CD14-positive monocyte (primary cell): ENCODE measurements around the gene G3BP2. TPM values are rescaled to one million over a fixed set of nuclear protein-coding genes. Genes with fewer than 3 reads are reported as not detected.
"Not testable (repeated sequence)": the region's sequence is repeated elsewhere in the genome, so short reads cannot be mapped to it uniquely, and the experiment has no call there.

Experiments used
- DNase-seq, 3 donors: peaks; one replicate each; pipeline ENCODE4 v3.0.0-alpha.2; 2011 to 2022
- H2AFZ ChIP-seq: 2 replicates; pipeline ENCODE4 v1.6.0; 2012; ENCODE audit warnings: mild to moderate bottlenecking, low read depth, low read length, inconsistent platforms; ENCODE audit not compliant: insufficient read depth, poor library complexity, severe bottlenecking
- H3K27ac ChIP-seq, 2 donors: 1 replicate in 1 of 2; 2 replicates in 1 of 2; pipeline ENCODE4 v1.5.1; 2012 to 2013; ENCODE audit warnings: low read length in 2 of 2, control low read depth in 1 of 2, inconsistent platforms in 1 of 2, low read depth in 1 of 2, mild to moderate bottlenecking in 1 of 2
- H3K27me3 ChIP-seq, 2 donors: one replicate each; pipeline versions ENCODE4 v1.6.0 to v1.6.1; 2011 to 2013; ENCODE audit warnings: low read length in 2 of 2; ENCODE audit not compliant: control insufficient read depth in 2 of 2, insufficient read depth in 2 of 2
- H3K36me3 ChIP-seq, 2 donors: replicated peaks in 1 of 2; 1 replicate in 1 of 2; 2 replicates in 1 of 2; pipeline versions ENCODE4 v1.5.1 to v1.6.1; 2012 to 2013; ENCODE audit warnings: low read length in 2 of 2, control low read depth in 1 of 2, inconsistent platforms in 1 of 2, mild to moderate bottlenecking in 1 of 2; ENCODE audit not compliant: insufficient read depth in 2 of 2, control insufficient read depth in 1 of 2
- H3K4me1 ChIP-seq, 2 donors: 1 replicate in 1 of 2; 2 replicates in 1 of 2; pipeline versions ENCODE4 v1.5.1 to v1.6.1; 2012 to 2013; ENCODE audit warnings: low read length in 2 of 2, control low read depth in 1 of 2, inconsistent platforms in 1 of 2, mild to moderate bottlenecking in 1 of 2, moderate library complexity in 1 of 2; ENCODE audit not compliant: insufficient read depth in 2 of 2, control insufficient read depth in 1 of 2
- H3K4me2 ChIP-seq: replicated peaks from 2 replicates; pipeline ENCODE3; 2012; ENCODE audit warnings: low read length, moderate library complexity, mild to moderate bottlenecking; ENCODE audit not compliant: poor library complexity, severe bottlenecking; ENCODE audit errors: extremely low read depth
- H3K4me3 ChIP-seq, 3 experiments: fragments of 200-600 bp in 1 of 3; sonication (generic) in 1 of 3; replicated peaks in 1 of 3; 1 replicate in 2 of 3; 2 replicates in 1 of 3; pipeline ENCODE4 v1.5.1; 2011 to 2013; ENCODE audit warnings: low read length in 3 of 3, mild to moderate bottlenecking in 3 of 3, control low read depth in 2 of 3, low read depth in 2 of 3, inconsistent platforms in 1 of 3, moderate library complexity in 1 of 3
- H3K79me2 ChIP-seq: 2 replicates; pipeline ENCODE4 v1.6.0; 2012; ENCODE audit warnings: mild to moderate bottlenecking, control low read depth, inconsistent platforms, low read length, moderate library complexity; ENCODE audit not compliant: insufficient read depth
- H3K9ac ChIP-seq: 2 replicates; pipeline ENCODE4 v1.6.0; 2017; ENCODE audit warnings: low read length, mild to moderate bottlenecking; ENCODE audit not compliant: insufficient read depth, poor library complexity, severe bottlenecking
- H3K9me3 ChIP-seq, 2 donors: replicated peaks in 1 of 2; 1 replicate in 1 of 2; 2 replicates in 1 of 2; pipeline versions ENCODE4 v1.5.1 to v1.6.1; 2012 to 2013; ENCODE audit warnings: low read length in 2 of 2, control low read depth in 1 of 2; ENCODE audit not compliant: control insufficient read depth in 1 of 2, insufficient read depth in 1 of 2
- H4K20me1 ChIP-seq: 2 replicates; pipeline ENCODE4 v1.6.0; 2012; ENCODE audit warnings: mild to moderate bottlenecking, low read length, control low read depth, moderate library complexity; ENCODE audit not compliant: insufficient read depth
- H3K27ac Mint-ChIP-seq, 7 donors: one replicate each; pipeline ENCODE4 v1.8.0; 2020; ENCODE audit warnings: mild to moderate bottlenecking in 7 of 7, mixed read lengths in 7 of 7, moderate library complexity in 6 of 7, inconsistent platforms in 2 of 7
- H3K27me3 Mint-ChIP-seq, 3 donors: one replicate each; pipeline ENCODE4 v1.8.0; 2021 to 2022; ENCODE audit warnings: low read depth in 3 of 3, mild to moderate bottlenecking in 3 of 3, mixed read lengths in 3 of 3, moderate library complexity in 3 of 3, inconsistent platforms in 1 of 3
- H3K36me3 Mint-ChIP-seq, 2 donors: one replicate each; pipeline ENCODE4 v1.8.0; 2020; ENCODE audit warnings: mixed read lengths in 2 of 2, inconsistent platforms in 1 of 2, mild to moderate bottlenecking in 1 of 2
- H3K4me1 Mint-ChIP-seq: one replicate; pipeline ENCODE4 v1.8.0; 2020; ENCODE audit warnings: mild to moderate bottlenecking, mixed read lengths
- H3K4me3 Mint-ChIP-seq, 2 donors: one replicate each; pipeline ENCODE4 v1.8.0; 2020; ENCODE audit warnings: mild to moderate bottlenecking in 2 of 2, mixed read lengths in 2 of 2, moderate library complexity in 1 of 2
- H3K9me3 Mint-ChIP-seq, 7 donors: one replicate each; pipeline ENCODE4 v1.8.0; 2020 to 2022; ENCODE audit warnings: mixed read lengths in 7 of 7, mild to moderate bottlenecking in 6 of 7, moderate library complexity in 6 of 7, inconsistent platforms in 2 of 7
- CTCF ChIP-seq: fragments of 200-600 bp; IDR thresholded peaks from one replicate; pipeline ENCODE4 v1.8.0; 2022; ENCODE audit warnings: antibody characterized with exemption, mild to moderate bottlenecking
- WGBS: methylation state at CpG from one replicate; pipeline ENCODE4 v1.1.5; 2013; ENCODE audit warnings: missing lambda C conversion rate; ENCODE audit not compliant: insufficient coverage; 5-methylcytosine and 5-hydroxymethylcytosine counted together
- intact Hi-C, 2 donors: fragments of 100-400 bp; cut with micrococcal nuclease; formaldehyde crosslinking; loops; one replicate each; pipeline versions ENCODE4 v1.15.0 to v1.15.1; 2023
- polyA plus RNA-seq, 3 donors: library from polyadenylated mRNA; depleted of rRNA in 1 of 3; unstranded in 2 of 3; stranded (reverse) in 1 of 3; fragments of 300-500 nt in 2 of 3; fragments of >200 nt in 1 of 3; fragmentation: Illumina TruSeq in 2 of 3; gene quantifications; 1 replicate in 2 of 3; 2 replicates in 1 of 3; pipeline ENCODE4 v1.2.3, GENCODE V29; 2012 to 2021

Gene G3BP2
- polyA plus RNA-seq, 3 donors, result 32.5 to 92.3 (median 74.2) TPM

- Histone ChIP-seq H2AFZ (no peak overlapping the region), H3K4me2 (no peak overlapping the region), H3K9me3 (no peaks in the 10 kb centered on the region), H3K4me1 (peaks cover 6 to 8% of the 10 kb centered on the region in 2 donors), H3K27me3 (no peaks in the 10 kb centered on the region), H3K79me2 (no peaks in the 10 kb centered on the region), H3K9ac (no peak overlapping the region), H3K4me3 (no peak overlapping the region), H4K20me1 (no peaks in the 10 kb centered on the region), H3K36me3 (no peaks in the 10 kb centered on the region), H3K27ac (no peak overlapping the region)
- Mint-ChIP-seq H3K27me3 (peaks cover 0 to 3% (median 0%) of the 10 kb centered on the region in 3 donors), H3K9me3 (no peaks in the 10 kb centered on the region), H3K36me3 (peaks cover 0 to 3% of the 10 kb centered on the region in 2 donors), H3K4me1 (peaks cover 25% of the 10 kb centered on the region), H3K4me3 (no peak overlapping the region), H3K27ac (no peak overlapping the region)
- no peak for DNase-seq
- TF ChIP-seq CTCF, result no peak
- intact Hi-C loops, result no loop called here
- WGBS, result 100% methylated on average over 2 of the region's 2 CpGs
These were observed 45.3 kb upstream of the G3BP2 start for GRCh38 chr4:75718529-75718928.

GRCh38 chr4:75717408-75717807, 44.2 kb upstream of the G3BP2 start:
- no CpG with 5 or more reads among the region's 1 CpG for WGBS
- H4K20me1 ChIP-seq, result no peaks in the 10 kb centered on the region
- no peak overlapping the region for H3K27ac ChIP-seq
- intact Hi-C loops, result no loop called here
- H3K27ac Mint-ChIP-seq, result no peak overlapping the region
- H3K9ac ChIP-seq, result no peak overlapping the region
- no peak overlapping the region for H3K4me2 ChIP-seq
- peaks cover 0 to 3% of the 10 kb centered on the region in 2 donors for H3K36me3 Mint-ChIP-seq
- H3K4me1 ChIP-seq, result no peaks in the 10 kb centered on the region
- no peak overlapping the region for H3K4me3 ChIP-seq
- peaks cover 16% of the 10 kb centered on the region for H3K4me1 Mint-ChIP-seq
- no peaks in the 10 kb centered on the region for H3K27me3 Mint-ChIP-seq
- no peaks in the 10 kb centered on the region for H3K9me3 ChIP-seq
- no peak for TF ChIP-seq CTCF
- no peaks in the 10 kb centered on the region for H3K27me3 ChIP-seq
- DNase-seq, result no peak
- H3K4me3 Mint-ChIP-seq, result no peak overlapping the region
- H3K36me3 ChIP-seq, result no peaks in the 10 kb centered on the region
- no peak overlapping the region for H2AFZ ChIP-seq
- H3K9me3 Mint-ChIP-seq, result no peaks in the 10 kb centered on the region
- H3K79me2 ChIP-seq, result no peaks in the 10 kb centered on the region

- H3K27ac ChIP-seq, H2AFZ ChIP-seq, H4K20me1 ChIP-seq, H3K36me3 Mint-ChIP-seq, H3K4me3 ChIP-seq, H3K9me3 Mint-ChIP-seq, H3K79me2 ChIP-seq, H3K27me3 Mint-ChIP-seq, DNase-seq, H3K9me3 ChIP-seq, H3K4me1 ChIP-seq, intact Hi-C loops, H3K9ac ChIP-seq, H3K4me2 ChIP-seq, H3K27me3 ChIP-seq, H3K4me3 Mint-ChIP-seq, H3K27ac Mint-ChIP-seq, H3K36me3 ChIP-seq: not testable (repeated sequence)
- peaks cover 13% of the 10 kb centered on the region for H3K4me1 Mint-ChIP-seq
- 80% methylated on average over 1 of the region's 3 CpGs for WGBS
These were observed 42.8 kb upstream of the G3BP2 start for GRCh38 chr4:75716054-75716453.
